GM12875 (cell line): ENCODE data around the gene CAVIN3.

Experiments used
- H3K4me3 ChIP-seq: one replicate; pipeline ENCODE4 v1.5.1; 2011; ENCODE audit warnings: low read depth, low read length, control low read depth
- TF ChIP-seq, protein P1 (sequence below): IDR thresholded peaks from 2 replicates; pipeline ENCODE4 v1.5.1; 2011; ENCODE audit warnings: low read depth, mild to moderate bottlenecking, control low read depth, inconsistent platforms, low read length, moderate library complexity, borderline replicate concordance; ENCODE audit not compliant: insufficient read depth

The CAVIN3 gene, protein sequence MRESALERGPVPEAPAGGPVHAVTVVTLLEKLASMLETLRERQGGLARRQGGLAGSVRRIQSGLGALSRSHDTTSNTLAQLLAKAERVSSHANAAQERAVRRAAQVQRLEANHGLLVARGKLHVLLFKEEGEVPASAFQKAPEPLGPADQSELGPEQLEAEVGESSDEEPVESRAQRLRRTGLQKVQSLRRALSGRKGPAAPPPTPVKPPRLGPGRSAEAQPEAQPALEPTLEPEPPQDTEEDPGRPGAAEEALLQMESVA

GRCh38 chr11:6320411-6321155 lies at the start of gene CAVIN3:
CAVIN3 (minus strand) TSS chr11:6320501; CDS start chr11:6320476, 25 bp downstream.
- no peak within 1 kb of the TSS for H3K4me3 ChIP-seq
- TF ChIP-seq, protein P1, sequence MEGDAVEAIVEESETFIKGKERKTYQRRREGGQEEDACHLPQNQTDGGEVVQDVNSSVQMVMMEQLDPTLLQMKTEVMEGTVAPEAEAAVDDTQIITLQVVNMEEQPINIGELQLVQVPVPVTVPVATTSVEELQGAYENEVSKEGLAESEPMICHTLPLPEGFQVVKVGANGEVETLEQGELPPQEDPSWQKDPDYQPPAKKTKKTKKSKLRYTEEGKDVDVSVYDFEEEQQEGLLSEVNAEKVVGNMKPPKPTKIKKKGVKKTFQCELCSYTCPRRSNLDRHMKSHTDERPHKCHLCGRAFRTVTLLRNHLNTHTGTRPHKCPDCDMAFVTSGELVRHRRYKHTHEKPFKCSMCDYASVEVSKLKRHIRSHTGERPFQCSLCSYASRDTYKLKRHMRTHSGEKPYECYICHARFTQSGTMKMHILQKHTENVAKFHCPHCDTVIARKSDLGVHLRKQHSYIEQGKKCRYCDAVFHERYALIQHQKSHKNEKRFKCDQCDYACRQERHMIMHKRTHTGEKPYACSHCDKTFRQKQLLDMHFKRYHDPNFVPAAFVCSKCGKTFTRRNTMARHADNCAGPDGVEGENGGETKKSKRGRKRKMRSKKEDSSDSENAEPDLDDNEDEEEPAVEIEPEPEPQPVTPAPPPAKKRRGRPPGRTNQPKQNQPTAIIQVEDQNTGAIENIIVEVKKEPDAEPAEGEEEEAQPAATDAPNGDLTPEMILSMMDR: no peak

DNA sequence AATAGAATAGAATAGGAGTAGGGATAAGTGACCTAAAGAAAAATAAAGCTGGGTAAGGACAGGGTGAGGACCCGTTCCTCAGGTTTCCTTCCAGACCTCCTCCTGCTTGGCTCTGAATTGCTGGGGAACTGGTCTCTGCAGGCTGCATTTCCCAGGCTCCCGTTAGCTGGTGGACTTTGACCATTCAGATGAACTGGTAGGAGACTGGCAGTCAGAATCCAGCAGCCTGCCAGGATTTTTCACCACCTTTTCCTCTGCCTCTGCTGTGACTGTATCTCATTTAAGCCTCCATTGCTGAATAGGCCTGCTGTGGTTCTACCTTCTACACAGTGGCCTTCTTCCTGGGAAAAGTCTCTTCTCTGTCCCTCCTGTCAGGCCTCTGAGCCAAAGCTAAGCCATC lies 45.4 kb upstream of the CAVIN3 start:
- TF ChIP-seq, protein P1: no peak
- H3K4me3 ChIP-seq: no peak overlapping the region

DNA sequence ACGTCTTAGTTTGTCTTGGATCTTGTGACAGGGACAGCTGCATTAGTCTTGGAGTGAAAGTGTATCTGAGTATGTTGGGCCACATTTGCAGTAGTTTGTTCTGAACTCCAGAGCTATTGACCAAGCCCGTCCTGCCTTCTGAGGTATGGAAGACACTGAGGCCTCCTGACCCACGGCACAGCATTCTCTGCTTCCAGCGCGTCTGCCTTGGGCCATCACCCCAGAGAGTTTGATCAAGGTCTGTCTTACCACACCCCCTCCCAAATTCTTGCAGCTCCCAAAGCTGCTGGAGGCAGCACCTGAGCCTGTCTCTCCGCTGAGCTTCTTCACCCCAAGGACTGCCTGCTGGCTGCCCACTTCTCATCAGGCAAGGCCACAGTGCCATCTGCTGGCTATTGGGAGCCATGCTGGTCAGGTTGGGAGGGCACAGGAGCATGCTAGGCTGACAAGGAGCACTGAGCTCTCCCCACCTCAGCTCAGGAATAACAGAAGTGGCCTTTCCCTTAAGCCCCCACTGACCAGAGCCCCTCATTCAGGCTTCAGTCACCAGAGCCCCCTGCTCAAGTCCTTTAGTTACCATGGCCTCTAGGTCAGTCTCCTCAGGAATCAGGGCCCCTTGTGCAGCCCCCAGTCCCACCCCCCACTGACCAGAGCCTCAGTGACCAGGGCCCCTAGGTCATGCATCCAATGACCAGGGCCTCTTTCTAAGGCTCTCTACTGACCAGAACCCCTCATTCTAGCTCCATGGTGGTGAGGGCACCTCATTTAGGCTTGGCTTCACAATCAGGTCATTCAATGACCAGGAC lies 42.8 kb upstream of the CAVIN3 start:
- no peak overlapping the region for H3K4me3 ChIP-seq
- TF ChIP-seq, protein P1: peak; percentile 95

GRCh38 chr11:6362185-6362872 lies 42.0 kb upstream of the CAVIN3 start:
- no peak overlapping the region for H3K4me3 ChIP-seq
- TF ChIP-seq, protein P1: no peak

- H3K4me3 ChIP-seq: no peak overlapping the region
- TF ChIP-seq, protein P1: no peak
These were observed 39.9 kb upstream of the CAVIN3 start for GRCh38 chr11:6360183-6360582.

GRCh38 chr11:6357222-6357621 lies 36.9 kb upstream of the CAVIN3 start:
- H3K4me3 ChIP-seq: no peak overlapping the region
- TF ChIP-seq, protein P1: no peak
